Measurements from ENCODE around the gene RAB26.

RAB26 gene

DNA sequence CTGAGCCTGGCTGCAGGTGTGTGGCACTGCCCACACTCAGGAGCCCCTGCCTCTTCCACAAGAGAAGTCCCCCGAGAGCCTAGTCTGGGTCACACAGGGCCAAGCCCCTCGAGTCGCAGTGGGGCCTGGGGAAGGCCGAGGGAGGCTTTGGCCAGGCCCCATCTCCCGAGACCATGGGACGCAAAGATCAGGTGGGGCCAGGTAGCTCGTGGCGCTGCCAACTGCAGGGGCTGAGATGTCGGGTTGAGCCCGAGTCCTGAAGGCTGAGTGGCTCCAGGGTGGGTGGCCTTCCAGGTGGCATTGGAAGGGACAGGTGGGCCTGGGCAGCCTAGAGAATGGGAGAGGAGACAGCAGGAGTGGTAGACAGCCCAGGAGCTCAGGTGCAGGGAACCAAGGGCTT lies 13.5 kb downstream of the RAB26 start:
- DNase-seq (ENCODE audit: low spot score) = no peak

DNA sequence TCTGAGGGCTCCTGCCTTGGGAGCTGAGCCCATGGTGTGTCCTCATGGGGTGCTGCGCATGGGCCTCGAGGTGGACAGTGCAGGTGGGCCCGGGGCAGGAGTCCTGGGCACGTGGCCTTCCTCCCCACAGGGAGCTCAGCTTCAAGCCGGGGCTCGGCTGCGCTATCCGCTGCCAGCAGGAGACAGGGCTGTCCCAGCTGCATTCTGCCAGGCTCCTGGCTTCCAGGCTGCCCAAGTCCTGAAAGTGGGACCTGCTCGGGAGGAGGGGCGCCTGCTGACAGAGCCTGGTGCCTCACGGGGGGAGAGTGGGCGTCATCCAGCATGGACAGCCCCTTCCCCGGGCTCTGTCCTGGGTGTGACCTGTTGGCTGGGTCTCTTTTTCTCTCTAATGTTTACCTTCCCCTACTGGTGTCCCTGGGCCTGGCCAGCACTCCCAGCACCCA lies 14.3 kb downstream of the RAB26 start:
- DNase-seq (ENCODE audit: low spot score) = no peak

DNA sequence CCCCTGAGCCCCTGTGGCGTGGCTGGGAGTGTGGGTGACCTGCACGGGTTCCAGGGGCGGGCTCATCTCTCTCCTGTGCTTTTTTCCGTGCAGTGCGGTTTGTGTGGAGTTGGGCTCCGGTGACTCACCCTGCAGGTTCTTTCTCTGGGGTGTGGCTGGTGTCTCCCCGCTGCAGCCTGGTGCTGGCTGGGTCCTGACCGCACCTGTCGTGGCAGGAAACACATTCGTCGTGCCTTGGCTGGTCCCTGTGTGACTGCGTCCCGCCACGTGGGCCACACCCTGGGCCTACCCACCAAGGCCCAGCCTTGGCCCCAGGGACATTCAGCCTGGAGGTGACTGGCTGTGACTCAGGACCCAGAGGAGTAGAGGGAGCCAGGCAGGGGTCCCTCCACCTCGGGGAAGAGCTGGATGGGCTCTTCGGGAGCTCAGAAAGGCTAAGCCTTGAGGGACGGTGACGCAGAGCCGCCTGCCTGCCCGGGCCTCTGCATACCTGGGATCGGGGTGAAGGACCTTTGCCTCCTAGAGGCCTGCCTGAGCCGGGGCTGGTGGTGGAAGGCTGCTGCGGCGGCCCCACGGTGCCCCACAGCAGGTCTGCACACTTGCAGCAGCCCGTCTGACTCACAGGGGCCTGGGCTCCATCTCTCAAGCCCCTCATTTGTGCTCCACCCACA lies 14.9 kb downstream of the RAB26 start:
- no peak for DNase-seq (ENCODE audit: low spot score)

DNA sequence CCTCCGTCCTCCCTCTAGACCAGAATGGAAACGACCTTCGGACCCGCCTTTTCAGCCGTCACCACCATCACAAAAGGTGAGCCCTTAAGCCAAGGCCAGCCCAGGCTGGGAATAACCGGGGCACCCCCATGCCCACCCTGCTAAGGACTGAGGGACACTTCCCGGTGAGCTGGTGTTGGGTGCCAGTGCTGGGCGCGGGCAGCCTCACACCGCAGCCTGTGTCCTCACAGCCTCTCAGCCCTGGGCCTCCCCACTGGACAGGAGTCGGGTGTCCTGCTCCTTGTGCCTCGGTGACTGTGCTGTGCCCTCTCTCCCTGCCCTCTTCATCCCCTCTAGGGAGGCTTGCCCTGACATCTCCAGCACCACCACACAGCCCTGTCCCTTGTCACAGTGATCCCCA lies 17.4 kb downstream of the RAB26 start:
- no peak for DNase-seq (ENCODE audit: low spot score)

DNA sequence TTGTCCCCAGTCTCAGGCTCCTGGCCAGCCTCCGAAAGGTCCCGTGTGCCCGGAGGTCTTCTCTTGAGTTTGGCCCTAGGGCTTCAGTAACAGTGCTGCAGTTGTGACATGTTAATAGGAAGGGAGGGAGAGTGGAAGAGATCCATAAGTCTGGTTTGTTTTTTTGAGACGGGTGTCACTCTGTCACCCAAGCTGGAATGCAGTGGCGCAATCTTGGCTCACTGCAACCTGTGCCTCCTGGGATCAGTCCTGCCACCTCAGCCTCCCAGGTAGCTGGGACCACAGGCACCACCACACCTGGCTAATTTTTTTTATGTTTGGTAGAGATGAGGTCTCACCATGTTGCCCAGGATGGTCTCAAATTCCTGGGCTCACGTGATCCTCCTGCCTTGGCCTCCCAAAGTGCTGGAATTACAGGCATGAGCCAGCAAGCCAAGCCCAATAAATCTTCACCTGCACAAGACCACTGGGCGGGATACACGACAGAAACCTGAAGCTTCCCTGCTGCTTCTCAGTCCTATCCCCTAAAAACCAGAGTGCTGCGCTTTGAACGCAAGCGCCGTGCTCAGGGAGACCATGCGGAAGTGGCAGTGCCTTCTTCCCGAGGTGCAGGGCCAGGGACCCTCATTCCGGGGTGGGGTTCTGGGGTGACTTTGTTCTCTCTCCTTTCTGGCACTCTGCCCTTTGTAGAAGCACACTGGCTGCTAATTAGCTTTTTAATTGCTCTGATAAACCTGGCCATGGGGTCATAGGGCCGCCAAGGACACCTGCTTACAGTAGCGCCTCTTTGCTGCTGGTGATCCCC lies 18.0 kb downstream of the RAB26 start:
- DNase-seq (ENCODE audit: low spot score) = no peak

DNA sequence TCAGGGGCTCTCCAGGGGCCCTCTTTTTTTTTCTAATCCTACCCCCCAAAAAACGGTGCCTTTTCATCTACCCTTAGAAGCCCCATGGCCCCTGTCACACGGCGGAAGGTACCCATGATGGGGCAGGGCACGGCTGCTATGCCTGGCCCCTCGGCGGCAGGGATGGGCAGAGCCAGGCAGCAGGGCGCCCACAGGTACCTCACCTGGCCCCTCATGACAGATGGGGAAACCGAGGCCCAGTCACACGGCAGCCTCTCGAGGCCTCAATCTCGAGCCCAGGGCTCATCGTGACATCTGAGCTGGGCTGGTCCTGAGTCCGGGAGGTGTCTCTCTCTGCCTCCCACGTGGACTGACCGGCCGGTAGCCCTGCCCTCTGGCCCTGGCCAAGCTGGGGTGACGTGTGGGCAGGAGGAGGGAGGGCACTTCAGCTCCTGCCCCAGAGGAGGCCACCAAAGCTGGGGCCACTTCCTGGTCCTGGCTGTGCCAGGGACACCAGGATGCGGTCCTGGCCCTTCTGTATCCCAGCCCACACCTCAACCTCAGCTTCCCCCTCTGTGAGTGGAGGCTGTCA lies 18.7 kb downstream of the RAB26 start:
- no peak for DNase-seq (ENCODE audit: low spot score)

DNA sequence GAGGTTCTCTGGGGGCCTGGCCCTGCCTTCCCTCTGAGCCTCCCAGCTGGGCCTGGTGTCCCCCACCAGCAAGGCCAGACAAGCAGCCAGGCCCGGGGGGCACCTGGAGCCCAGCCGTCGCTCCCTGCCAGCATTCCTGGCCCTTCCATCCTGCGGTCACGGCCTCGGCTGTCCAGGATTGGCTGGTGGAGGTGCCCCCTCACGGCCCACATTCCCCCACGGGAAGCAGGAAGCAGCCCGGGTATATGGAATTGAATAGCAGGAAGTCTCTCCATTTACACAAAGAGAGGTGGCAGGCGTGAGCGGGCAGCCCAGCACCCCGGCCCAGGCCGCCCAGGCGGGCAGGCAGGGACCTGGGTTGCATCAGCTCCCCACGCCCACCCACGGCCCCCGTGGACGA lies 21.7 kb downstream of the RAB26 start:
- no peak for DNase-seq (ENCODE audit: low spot score)

DNA sequence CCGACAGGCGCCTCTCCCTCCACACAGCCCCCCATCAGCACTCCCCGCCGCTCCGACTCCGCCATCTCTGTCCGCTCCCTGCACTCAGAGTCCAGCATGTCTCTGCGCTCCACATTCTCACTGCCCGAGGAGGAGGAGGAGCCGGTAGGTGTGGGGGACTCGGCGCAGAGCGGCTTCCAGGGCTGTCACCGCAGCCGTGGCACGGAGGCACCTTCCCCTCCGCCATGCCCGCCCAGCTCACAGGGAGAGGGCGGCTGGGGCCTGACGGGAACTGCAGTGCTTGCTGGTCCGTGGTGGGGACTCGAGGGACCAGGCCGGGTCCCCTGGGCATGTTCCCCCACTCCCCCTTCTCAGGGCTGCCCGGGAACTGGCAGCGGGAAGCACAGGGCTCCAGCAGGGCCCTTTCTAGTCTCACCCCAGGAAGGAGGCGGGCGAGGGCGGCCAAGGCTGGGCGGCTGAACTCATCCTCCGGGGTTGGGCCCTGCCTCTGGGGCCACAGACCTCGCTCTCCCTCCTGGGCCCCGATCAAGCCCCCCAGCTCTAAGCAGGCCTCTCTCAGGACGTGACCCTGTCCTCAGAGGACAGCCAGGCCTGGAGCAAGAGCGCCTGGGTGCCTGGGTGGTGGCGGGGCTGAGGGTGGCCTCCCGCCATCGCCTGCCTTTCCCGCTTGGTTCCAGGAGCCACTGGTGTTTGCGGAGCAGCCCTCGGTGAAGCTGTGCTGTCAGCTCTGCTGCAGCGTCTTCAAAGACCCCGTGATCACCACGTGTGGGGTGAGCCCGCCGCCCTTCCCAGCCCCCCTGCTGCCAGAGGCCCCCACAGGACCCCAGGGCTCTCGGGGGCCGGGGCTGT lies 22.4 kb downstream of the RAB26 start:
- DNase-seq (ENCODE audit: low spot score) = no peak

DNA sequence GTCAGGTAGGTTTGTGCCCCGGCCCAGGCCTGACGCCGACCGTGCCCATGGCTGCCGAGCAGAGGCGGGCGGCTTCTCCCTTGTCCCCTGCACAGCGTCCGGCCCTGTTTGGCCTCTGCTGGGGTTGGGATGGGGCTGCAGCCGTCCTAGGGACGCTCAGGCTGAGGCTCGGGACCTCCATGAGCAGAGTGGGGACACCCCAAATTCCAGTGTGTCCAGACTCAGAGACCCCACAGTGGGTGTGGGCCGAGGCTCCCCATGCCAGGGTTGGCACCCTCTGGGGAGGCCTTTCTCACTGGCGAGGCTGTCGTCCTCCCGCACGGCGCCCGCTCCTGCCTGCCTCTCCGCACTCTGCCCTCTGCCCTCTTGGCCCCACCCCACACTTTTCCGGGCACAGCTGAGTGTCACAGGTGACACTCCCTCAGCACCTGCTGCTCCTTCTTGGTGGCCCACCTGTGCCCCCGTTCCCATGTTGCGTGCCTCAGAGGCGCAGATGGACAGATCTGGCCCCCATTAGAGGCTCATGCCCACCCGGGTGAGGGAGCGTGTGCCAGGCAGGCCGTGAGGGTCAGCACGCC lies 23.3 kb downstream of the RAB26 start:
- DNase-seq (ENCODE audit: low spot score) = no peak

DNA sequence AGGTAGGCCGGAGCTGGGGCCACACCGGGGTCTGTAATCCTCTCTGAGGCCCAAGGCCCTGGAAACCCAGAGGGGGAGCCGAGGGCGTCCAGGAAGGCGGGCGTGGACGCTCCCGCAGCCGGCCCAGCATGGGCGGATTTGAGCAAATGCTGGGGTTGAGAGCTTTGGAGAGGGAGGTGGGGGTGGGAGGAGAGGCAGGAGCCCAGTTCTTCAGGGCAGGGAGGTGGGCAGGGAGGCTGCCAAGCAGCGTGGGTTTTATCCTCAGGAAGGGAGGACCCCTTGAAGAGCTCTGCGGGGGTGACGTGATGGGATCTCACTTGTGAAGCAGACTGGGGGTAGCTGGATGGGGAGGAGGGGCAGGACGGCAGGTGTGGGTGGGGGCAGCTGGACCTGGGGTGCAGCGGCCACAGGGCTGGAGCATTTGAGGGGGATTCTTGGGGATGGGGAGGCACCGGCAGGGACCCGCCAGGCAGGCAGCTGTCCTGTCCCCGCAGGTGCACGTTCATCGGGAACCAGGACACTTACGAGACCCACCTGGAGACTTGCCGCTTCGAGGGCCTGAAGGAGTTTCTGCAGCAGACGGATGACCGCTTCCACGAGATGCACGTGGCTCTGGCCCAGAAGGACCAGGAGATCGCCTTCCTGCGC lies 24.4 kb downstream of the RAB26 start:
- DNase-seq (ENCODE audit: low spot score) = no peak

DNA sequence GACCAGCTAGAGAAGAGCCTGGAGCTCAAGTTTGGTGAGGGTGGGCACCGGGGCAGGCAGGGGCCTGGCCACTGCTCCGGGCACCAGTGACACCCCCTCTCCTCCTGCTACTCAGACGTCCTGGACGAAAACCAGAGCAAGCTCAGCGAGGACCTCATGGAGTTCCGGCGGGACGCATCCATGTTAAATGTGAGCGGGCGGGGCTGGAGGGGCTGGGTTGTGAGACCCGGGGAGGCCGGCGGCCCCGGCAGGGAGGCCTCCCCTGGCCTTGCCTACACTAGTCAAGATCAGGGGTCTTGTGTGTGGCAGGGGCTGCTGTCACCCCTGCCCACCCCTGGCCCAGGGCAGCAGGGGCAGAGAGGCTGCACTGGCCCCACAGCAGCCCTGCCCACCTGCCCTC lies 24.9 kb downstream of the RAB26 start:
- no peak for DNase-seq (ENCODE audit: low spot score)

DNA sequence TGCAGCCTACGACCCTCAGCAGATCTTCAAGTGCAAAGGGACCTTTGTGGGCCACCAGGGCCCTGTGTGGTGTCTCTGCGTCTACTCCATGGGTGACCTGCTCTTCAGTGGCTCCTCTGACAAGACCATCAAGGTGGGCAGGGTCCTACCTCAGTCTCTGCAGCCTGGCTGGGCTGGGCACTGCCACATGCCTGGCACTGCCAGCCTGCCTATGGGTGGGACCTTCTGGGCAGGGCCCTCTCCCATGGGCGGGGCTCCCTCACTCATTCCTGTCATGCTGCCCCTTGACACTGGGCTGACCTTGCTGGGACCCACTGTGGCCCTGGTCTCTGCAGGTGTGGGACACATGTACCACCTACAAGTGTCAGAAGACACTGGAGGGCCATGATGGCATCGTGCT lies 25.5 kb downstream of the RAB26 start:
- no peak for DNase-seq (ENCODE audit: low spot score)

DNA sequence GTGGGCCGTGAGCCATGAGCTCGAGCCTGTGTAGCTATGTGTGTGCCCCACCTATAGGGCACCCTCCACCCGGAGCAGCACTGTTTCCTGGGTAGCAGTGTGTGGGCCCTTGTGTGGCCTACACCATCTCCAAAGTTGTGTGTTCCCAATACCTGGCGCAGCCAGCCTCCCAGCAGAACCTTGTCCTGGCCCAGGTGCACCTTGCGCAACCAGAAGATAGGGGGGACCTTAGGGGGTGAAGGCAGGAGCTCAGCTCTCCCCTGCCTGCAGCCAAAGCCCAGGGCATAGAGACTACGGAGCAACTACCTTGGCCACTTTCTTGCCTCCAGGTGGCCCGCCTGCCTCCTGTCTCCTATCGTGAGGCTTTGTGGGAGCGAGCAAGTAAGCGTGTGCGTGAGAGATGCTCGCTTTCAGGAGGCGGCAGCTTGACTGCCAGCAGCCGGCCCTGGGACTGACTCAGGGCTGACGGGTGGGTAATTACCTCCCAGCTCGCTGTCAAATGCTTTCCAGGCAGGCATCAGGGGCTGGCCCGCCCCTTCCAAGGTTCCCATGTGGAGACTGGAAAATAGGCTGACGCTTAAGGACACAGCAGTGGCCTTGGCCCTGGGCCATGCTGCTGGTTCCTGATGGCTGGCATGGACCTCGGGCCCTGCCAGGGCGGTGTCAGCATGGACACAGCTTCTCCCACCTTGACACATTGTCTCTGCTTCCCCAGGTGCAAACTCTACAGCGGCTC lies 26.1 kb downstream of the RAB26 start:
- no peak for DNase-seq (ENCODE audit: low spot score)

DNA sequence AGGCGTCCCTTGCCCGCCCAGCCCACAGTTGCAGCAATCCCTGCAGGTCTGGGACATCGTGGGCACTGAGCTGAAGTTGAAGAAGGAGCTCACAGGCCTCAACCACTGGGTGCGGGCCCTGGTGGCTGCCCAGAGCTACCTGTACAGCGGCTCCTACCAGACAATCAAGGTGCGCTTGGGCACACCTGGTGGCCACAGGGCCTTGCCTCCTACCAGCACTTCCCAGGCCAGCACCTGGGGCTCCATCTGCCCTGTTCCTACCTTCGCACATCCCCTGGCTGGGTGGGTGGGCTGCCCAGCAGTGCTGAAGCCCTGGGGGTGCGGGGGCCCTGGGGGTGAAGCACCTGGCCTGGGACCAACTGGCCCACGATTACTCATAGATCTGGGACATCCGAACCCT lies 27.0 kb downstream of the RAB26 start:
- no peak for DNase-seq (ENCODE audit: low spot score)

DNA sequence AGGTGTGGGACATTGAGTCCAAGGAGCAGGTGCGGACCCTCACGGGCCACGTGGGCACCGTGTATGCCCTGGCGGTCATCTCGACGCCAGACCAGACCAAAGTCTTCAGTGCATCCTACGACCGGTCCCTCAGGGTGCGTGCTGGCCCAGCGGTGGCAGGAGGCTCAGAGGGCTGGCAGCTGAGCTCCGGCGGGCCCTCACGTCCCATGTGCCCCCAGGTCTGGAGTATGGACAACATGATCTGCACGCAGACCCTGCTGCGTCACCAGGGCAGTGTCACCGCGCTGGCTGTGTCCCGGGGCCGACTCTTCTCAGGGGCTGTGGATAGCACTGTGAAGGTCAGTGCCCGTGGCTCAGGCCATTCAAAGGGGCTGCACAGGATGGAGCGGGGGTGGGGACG lies 27.6 kb downstream of the RAB26 start:
- DNase-seq (ENCODE audit: low spot score) = no peak

DNA sequence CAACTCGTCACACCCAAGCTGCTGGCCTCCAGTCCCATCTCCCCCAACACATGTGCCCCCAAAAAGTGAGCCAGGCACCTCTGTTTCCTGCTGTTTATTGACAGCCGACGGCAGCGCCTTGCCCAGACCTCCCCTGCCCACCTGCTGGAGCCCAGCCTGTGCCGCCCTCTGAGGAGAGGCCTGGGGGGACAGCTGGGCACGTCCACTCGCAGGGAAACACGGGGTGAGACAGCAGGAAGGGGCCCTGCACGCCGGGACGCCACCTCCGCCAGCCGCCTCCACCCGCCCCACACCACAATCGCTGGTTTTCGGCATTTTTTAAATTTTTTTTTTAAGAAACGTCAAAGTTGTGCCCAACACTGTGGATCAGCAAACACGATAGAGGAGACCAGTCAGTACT lies 28.7 kb downstream of the RAB26 start:
- DNase-seq (ENCODE audit: low spot score) = no peak

DNA sequence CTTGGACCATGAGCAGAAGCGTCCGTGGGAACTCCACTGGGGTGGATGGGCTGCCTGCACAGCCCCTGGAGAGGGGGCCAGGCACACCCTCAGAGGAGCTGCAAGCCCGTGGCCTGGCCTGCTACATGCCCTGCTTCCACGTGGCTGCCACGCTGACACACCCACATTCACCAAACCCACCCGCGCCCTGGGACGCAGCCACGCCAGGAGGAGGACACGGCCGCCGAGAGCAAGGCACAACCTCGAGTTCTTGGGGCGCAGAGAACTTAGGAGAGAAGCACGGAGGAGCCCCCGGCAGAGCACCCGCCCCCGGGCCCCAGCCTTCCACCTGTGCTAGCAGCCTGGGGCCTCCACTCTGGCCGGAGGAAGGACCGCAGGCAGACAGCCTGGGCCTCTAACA lies 29.1 kb downstream of the RAB26 start:
- no peak for DNase-seq (ENCODE audit: low spot score)

DNA sequence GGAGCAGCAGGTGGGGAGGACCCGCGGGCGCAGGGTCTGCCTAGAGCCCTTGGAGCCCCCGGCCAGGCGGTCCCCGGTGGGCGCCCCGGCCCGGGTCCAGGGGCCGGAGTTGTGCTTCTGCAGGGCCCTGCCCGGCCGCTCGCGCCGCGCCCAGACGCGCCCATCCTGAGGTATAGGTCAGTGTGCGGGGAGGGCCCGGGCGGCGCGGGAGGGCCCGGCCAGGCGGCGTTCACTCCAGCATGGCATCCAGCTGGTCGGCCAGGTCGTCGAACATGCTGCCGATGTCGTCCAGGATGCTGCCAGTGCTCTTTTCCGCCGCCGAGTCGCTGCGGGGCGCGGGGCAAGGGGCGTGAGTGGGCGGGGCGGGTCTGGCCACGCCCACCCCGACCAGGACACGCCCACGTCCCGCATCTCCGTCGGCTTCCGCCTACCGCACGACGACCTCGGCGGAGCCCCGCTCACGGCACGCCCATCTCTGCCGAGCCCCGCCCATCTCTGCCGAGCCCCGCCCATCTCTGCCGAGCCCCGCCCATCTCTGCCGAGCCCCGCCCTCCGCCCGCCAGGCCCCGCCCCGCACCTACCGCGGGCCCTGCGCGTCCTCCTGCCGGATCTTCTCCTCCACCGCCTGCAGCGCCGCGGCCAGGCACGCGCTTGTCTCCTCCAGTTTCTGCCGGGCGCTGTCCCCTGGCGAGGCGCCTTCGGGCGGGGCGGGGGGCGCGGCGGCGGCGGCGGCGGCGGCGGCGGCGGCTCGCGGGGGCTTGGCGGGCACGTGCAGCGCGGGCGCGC lies 30.1 kb downstream of the RAB26 start:
- peak; percentile 43 for DNase-seq (ENCODE audit: low spot score)

DNA sequence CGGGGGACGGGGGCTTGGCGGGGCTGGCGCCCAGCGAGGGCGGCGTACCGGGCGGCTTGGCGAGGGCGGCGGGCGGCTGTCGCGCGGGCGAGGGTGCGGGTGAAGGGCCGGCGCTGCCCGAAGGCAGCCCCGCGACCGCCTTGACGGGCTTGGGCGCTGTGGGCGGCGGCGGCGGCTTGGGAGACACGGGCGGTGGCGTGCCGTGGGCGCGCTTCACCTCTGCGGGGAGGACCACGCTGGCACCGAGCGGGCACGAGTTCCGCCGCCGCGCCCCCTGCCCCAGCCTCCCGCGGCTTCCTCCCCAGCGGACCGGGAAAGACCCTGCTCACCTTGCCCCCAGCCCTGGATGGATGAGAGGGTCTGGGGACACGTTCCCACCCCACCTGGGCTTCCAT lies 30.7 kb downstream of the RAB26 start:
- DNase-seq (ENCODE audit: low spot score) = no peak

DNA sequence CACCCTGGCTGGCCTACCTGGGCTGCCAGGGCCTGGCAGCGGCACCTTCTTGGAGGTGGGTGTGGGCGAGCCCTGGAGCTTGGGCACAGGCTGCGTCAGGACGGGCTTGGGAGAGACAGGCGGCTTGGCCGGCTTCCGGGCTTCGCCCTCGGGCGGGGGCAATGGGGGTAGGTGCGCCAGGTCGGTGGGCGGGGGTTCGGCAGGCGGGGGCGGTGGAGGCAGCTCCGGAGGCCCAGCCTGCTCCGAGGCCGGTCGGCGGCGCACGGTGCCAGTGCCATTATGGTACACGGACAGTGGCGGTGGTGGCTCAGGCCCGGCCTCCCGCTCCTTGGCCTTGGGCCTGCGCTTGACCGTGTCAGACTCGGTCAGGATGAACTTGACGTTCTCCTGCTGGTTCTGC lies 31.2 kb downstream of the RAB26 start:
- DNase-seq (ENCODE audit: low spot score) = no peak
